RWPE1 (cell line): ENCODE data around the gene DMKN.
A peak's percentile ranks its signal among the peaks of the same experiment; 100 is the strongest.

Source experiments
- CTCF ChIA-PET: fragments of 350-600 bp; sonication (Branson Sonifier 250); formaldehyde crosslinking; extraction: SDS; loops from one replicate; lab custom pipeline; 2021; lab: Yijun Ruan, JAX
- POLR2A ChIA-PET: fragments of 400-600 bp; formaldehyde crosslinking; extraction: SDS; loops from one replicate; lab custom pipeline; 2020; ENCODE audit warnings: antibody characterized with exemption; ENCODE audit not compliant: low non-redundant PET; lab: Yijun Ruan, JAX
- DNase-seq: peaks from one replicate; pipeline ENCODE4 v3.0.0; 2012; ENCODE audit warnings: low spot score
- H3K27ac ChIP-seq: fragments of 450-650 bp; 2 replicates; pipeline ENCODE4 v1.5.1; 2017
- CTCF ChIP-seq: fragments of 450-650 bp; conservative IDR thresholded peaks from 2 replicates; pipeline ENCODE4 v1.5.1; 2017; ENCODE audit warnings: low read depth, mild to moderate bottlenecking

Gene DMKN

GRCh38 chr19:35556025-35556590, 42.7 kb upstream of the DMKN start:
- POLR2A ChIA-PET: interaction anchor here (0.7 kb wide), 1 partner anchor 24 kb away, joined by 3 read pairs; no protein-coding TSS in a partner anchor
- CTCF ChIA-PET: interaction anchor here (0.6 to 0.9 kb wide), 3 partner anchors 8 to 313 kb away, joined by 3 to 4 read pairs (median 3); no protein-coding TSS in a partner anchor

GRCh38 chr19:35555301-35556005, 42.0 kb upstream of the DMKN start:
- POLR2A ChIA-PET: no interaction called here
- no peak overlapping the region for H3K27ac ChIP-seq
- no peak for DNase-seq
- CTCF ChIA-PET: interaction anchor here (0.6 to 0.9 kb wide), 3 partner anchors 12 to 314 kb away, joined by 3 to 4 read pairs (median 4); no protein-coding TSS in a partner anchor
- peak; percentile 18; the same call in 1 of the 2 replicates for TF ChIP-seq CTCF

More at GRCh38 chr19:35556025-35556590, 42.7 kb upstream of the DMKN start:
- TF ChIP-seq CTCF: no peak
- no peak overlapping the region for H3K27ac ChIP-seq
- DNase-seq: no peak

GRCh38 chr19:35554076-35554475, 40.6 kb upstream of the DMKN start:
- POLR2A ChIA-PET: no interaction called here
- DNase-seq: no peak
- TF ChIP-seq CTCF: no peak
- H3K27ac ChIP-seq: no peak overlapping the region
- CTCF ChIA-PET: no interaction called here

- no peak overlapping the region for H3K27ac ChIP-seq
- ChIA-PET POLR2A (no interaction called here), CTCF (no interaction called here)
- TF ChIP-seq CTCF: no peak
- no peak for DNase-seq
Measured at GRCh38 chr19:35553385-35554000, 40.0 kb upstream of the DMKN start.

GRCh38 chr19:35552534-35553384, 39.3 kb upstream of the DMKN start:
- TF ChIP-seq CTCF: no peak
- POLR2A ChIA-PET: no interaction called here
- no peak for DNase-seq
- CTCF ChIA-PET: interaction anchor here (1.1 kb wide), 1 partner anchor 42 kb away, joined by 4 read pairs; no protein-coding TSS in a partner anchor
- H3K27ac ChIP-seq: no peak overlapping the region
